Measurements from ENCODE around the gene KRTAP2-1.

Gene KRTAP2-1

DNA sequence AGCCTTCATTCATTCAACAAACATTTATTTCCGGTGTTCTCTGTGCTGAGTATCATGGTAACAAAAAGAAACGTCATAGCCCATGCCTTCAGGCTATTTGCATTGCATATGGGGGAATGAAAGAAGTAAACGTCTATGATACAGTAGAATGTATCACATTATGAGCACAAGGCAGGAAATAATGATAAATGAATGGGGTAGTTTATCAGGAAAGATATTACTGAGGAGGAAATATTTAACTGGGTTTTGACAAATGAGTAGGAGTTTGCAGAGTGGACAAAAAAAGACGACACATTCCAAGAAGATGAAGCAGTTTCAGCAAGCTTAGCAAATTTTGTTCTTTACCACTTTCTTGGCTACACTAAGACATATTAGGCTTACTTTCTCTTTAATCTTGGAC, 35.5 kb upstream of the KRTAP2-1 start:
- Histone ChIP-seq H4K20me1 (ENCODE audit: insufficient read depth, low read length) (no peaks in the 10 kb centered on the region), H3K4me1 (ENCODE audit: low read length) (no peaks in the 10 kb centered on the region), H2AFZ (ENCODE audit: low read depth, low read length) (no peak overlapping the region), H3K27ac (ENCODE audit: low read length) (no peak overlapping the region), H3K4me3 (ENCODE audit: low read length) (no peak overlapping the region), H3K9me3 (ENCODE audit: insufficient read depth, low read length) (no peaks in the 10 kb centered on the region), H3K4me2 (ENCODE audit: low read length) (no peak overlapping the region), H3K36me3 (replicated peaks; ENCODE audit: low read depth, low read length) (no peaks in the 10 kb centered on the region), H3K27me3 (ENCODE audit: low read depth, low read length) (peaks cover 4% of the 10 kb centered on the region), H3K79me2 (ENCODE audit: low read length) (no peaks in the 10 kb centered on the region), H3K9ac (ENCODE audit: low read length) (no peak overlapping the region)
- TF ChIP-seq, protein P1, sequence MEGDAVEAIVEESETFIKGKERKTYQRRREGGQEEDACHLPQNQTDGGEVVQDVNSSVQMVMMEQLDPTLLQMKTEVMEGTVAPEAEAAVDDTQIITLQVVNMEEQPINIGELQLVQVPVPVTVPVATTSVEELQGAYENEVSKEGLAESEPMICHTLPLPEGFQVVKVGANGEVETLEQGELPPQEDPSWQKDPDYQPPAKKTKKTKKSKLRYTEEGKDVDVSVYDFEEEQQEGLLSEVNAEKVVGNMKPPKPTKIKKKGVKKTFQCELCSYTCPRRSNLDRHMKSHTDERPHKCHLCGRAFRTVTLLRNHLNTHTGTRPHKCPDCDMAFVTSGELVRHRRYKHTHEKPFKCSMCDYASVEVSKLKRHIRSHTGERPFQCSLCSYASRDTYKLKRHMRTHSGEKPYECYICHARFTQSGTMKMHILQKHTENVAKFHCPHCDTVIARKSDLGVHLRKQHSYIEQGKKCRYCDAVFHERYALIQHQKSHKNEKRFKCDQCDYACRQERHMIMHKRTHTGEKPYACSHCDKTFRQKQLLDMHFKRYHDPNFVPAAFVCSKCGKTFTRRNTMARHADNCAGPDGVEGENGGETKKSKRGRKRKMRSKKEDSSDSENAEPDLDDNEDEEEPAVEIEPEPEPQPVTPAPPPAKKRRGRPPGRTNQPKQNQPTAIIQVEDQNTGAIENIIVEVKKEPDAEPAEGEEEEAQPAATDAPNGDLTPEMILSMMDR (IDR thresholded peaks at IDR 0.05; ENCODE audit: low read depth, low read length) = no peak
- TF ChIP-seq EZH2phosphoT487 (IDR thresholded peaks at IDR 0.05; ENCODE audit: low read depth) = no peak

DNA sequence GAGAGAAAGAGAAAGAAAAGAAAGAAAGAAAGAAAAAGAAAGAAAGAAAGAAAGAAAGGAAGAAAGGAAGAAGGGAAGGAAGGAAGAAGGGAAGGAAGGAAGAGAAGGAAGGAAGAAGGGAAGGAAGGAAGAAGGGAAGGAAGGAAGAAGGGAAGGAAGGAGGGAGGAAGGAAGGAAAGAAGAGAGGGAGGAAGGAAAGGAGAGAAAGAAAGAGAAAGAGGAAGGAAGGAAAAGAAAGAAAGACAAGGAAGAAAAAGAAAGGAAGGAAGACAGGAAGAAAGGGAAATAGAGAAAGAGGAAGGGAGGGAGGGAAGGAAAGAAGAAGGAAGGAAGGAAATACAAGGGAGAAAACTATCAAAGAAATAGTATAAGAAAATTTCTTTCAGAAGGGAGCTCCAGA, 29.7 kb upstream of the KRTAP2-1 start:
- H3K9ac ChIP-seq (ENCODE audit: low read length) = no peak overlapping the region
- H3K4me1 ChIP-seq (ENCODE audit: low read length) = no peaks in the 10 kb centered on the region
- H3K9me3 ChIP-seq (ENCODE audit: insufficient read depth, low read length) = no peaks in the 10 kb centered on the region
- H3K4me3 ChIP-seq (ENCODE audit: low read length) = no peak overlapping the region
- H3K36me3 ChIP-seq (replicated peaks; ENCODE audit: low read depth, low read length) = no peaks in the 10 kb centered on the region
- H4K20me1 ChIP-seq (ENCODE audit: insufficient read depth, low read length) = no peaks in the 10 kb centered on the region
- no peaks in the 10 kb centered on the region for H3K79me2 ChIP-seq (ENCODE audit: low read length)
- H3K27ac ChIP-seq (ENCODE audit: low read length) = no peak overlapping the region
- no peak overlapping the region for H2AFZ ChIP-seq (ENCODE audit: low read depth, low read length)
- H3K27me3 ChIP-seq (ENCODE audit: low read depth, low read length) = peaks cover 18% of the 10 kb centered on the region
- no peak overlapping the region for H3K4me2 ChIP-seq (ENCODE audit: low read length)
- no peak for TF ChIP-seq EZH2phosphoT487 (IDR thresholded peaks at IDR 0.05; ENCODE audit: low read depth)
- TF ChIP-seq, protein P1 (IDR thresholded peaks at IDR 0.05; ENCODE audit: low read depth, low read length) = no peak

DNA sequence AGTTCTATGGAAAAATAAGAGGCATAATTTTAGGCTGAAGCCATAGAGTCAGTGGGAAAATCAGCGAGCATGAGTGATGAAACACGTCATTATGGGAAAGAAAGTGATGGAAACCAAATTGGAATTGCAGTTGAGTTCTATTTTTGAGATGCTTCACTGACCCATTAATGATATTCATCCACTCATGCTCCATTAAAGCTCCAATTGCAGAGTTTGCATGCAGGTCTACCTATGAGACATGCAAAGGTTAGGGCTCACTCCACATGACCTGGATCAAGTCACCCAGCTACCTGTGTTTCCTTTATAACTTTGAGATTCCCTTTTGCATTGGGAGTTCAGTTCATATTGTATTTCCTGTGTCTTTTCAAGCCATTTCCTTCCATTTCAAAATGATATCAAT, 26.6 kb upstream of the KRTAP2-1 start:
- Histone ChIP-seq H3K27me3 (ENCODE audit: low read depth, low read length) (peaks cover 13% of the 10 kb centered on the region; the same call in 1 of the 2 replicates), H3K27ac (ENCODE audit: low read length) (no peak overlapping the region), H4K20me1 (ENCODE audit: insufficient read depth, low read length) (no peaks in the 10 kb centered on the region), H3K36me3 (replicated peaks; ENCODE audit: low read depth, low read length) (no peaks in the 10 kb centered on the region), H2AFZ (ENCODE audit: low read depth, low read length) (no peak overlapping the region), H3K9ac (ENCODE audit: low read length) (no peak overlapping the region), H3K4me1 (ENCODE audit: low read length) (no peaks in the 10 kb centered on the region), H3K4me3 (ENCODE audit: low read length) (no peak overlapping the region), H3K79me2 (ENCODE audit: low read length) (no peaks in the 10 kb centered on the region), H3K9me3 (ENCODE audit: insufficient read depth, low read length) (no peaks in the 10 kb centered on the region), H3K4me2 (ENCODE audit: low read length) (no peak overlapping the region)
- no peak for TF ChIP-seq EZH2phosphoT487 (IDR thresholded peaks at IDR 0.05; ENCODE audit: low read depth)
- TF ChIP-seq, protein P1 (IDR thresholded peaks at IDR 0.05; ENCODE audit: low read depth, low read length) = no peak

DNA sequence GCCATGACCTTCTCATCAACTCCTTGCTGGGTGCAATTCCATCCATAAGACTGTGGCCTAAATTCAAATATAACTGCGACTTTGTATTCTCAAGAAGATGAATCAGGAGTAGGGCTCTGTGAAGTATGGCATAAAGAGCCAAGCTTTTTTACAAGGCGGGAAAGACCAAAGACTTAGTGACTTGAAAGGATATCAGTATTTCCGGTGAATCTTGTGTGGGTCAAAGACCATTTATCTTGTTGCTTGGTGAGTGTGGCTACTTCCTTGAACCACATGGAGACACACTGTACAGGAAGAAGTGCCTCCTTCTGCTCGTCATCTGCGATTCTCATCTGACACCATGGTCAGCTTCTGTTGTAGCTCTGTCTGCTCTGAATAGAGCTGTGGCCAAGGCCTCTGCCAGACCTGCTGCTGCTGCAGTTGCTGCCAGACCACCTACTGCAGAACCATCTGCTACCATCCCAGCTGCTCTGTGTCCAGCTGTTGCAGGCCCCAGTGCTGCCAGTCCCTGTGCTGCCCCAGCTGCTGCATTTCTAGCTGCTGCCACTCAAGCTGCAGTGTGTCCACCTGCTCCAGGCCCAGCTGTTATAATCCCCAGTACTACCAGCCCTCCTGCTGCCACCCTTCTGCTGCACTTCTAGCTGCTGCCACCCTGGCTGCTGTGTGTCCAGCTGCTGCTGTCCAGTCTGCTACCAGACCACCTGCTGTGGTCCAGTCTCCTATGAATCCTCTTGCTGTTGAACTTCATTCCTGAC, 24.7 kb upstream of the KRTAP2-1 start:
- Histone ChIP-seq H3K9ac (ENCODE audit: low read length) (no peak overlapping the region), H3K27ac (ENCODE audit: low read length) (no peak overlapping the region), H3K27me3 (ENCODE audit: low read depth, low read length) (peaks cover 13% of the 10 kb centered on the region; the same call in 1 of the 2 replicates), H3K79me2 (ENCODE audit: low read length) (no peaks in the 10 kb centered on the region), H4K20me1 (ENCODE audit: insufficient read depth, low read length) (no peaks in the 10 kb centered on the region), H3K4me3 (ENCODE audit: low read length) (no peak overlapping the region), H3K36me3 (replicated peaks; ENCODE audit: low read depth, low read length) (no peaks in the 10 kb centered on the region), H3K4me2 (ENCODE audit: low read length) (no peak overlapping the region), H3K4me1 (ENCODE audit: low read length) (no peaks in the 10 kb centered on the region), H3K9me3 (ENCODE audit: insufficient read depth, low read length) (no peaks in the 10 kb centered on the region), H2AFZ (ENCODE audit: low read depth, low read length) (no peak overlapping the region)
- TF ChIP-seq EZH2phosphoT487 (IDR thresholded peaks at IDR 0.05; ENCODE audit: low read depth) = no peak
- TF ChIP-seq, protein P1 (IDR thresholded peaks at IDR 0.05; ENCODE audit: low read depth, low read length) = no peak

Data from OCI-LY3 (cell line).